Activated CD4-positive, alpha-beta T cell treated with anti-CD3 and anti-CD28 coated beads, Interleukin-2, amount 50 U/mL, for 24 hours (primary cell): ENCODE results near the gene TRIM63.

Experiments used
- DNase-seq, 2 donors: peaks; one replicate each; pipeline ENCODE4 v3.0.0-alpha.2; 2020; ENCODE audit warnings: low read depth in 1 of 2, low spot score in 1 of 2

Gene TRIM63

DNA sequence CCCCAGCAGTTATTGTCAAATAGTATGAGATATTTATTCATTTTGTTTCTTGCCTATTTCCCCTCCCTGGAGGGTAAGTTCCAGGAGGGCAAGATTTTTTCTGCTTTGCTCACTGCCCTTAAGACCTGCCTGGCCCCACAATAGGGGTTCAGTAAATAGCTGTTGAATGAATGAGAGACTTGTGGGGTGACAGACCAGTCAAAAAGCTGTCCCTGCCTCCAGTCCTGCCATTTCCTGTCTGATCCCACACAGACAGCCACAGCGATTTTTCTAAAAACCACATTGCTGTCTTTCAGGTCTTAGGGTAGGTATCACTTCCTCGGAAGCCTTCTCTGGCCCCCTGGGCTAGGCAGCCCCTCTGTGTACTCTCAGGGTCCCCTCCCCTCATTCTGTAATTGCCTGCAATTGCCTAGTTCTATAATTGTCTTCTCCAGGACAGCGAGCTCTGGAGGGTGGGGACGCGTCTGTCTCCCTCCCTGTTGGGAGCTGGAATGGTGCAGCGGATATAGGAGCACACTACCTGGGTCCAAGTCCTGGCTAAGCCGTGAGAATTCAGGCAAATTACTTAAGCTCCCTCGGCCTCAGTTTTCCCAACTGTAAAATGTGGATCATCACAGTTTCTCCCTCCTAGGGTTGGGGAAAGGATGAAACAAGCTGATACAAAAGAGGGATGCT lies 47.7 kb downstream of the TRIM63 start:
- DNase-seq = no peak

DNA sequence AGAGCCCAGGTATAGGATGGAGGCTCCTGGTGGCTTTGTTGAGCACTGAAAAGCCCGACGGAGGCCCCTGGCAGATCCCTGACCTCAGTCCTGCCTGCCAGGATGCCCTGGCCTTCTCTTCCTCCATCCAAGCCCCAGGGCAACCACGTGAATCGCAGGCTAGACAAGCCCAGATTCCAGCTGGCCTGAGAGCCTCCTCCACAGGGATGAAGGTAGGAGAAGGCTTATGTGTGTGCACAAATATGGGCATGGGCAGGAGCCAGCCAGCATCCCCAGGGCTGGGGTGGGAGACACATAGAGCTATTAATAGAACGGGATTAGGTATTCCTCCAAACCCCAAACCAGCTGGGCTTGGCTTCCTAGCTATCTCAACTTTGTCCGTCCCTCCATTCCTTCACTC lies 49.8 kb downstream of the TRIM63 start:
- DNase-seq = no peak

DNA sequence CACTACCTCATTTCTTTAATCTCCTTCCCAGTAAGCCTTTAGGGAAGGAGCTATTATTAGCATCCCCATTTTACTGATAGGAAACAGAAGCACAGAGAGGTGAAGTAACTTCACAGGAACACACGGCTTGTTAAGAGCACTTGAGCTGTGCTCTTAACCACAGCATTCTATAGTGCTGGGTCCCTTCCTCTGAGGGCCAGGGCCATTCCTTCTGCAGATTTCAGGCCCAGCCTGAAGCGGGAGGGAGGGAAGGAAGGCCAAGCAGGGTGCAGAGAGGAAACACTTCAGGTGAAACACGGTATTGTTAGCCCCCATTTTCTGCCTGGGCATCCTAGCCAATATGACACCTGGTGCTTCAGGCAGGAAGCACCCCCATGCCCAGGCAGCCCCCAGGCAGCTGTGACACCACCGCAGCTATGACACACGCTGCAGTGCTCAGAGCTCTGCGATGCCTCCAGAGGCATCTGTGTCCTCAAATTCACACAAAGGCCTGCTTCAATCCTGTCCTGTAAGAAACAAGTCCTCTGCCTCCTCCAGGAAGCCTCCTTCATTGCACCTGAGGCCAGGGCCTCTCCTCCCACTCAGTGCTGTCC lies 50.4 kb downstream of the TRIM63 start:
- no peak for DNase-seq

DNA sequence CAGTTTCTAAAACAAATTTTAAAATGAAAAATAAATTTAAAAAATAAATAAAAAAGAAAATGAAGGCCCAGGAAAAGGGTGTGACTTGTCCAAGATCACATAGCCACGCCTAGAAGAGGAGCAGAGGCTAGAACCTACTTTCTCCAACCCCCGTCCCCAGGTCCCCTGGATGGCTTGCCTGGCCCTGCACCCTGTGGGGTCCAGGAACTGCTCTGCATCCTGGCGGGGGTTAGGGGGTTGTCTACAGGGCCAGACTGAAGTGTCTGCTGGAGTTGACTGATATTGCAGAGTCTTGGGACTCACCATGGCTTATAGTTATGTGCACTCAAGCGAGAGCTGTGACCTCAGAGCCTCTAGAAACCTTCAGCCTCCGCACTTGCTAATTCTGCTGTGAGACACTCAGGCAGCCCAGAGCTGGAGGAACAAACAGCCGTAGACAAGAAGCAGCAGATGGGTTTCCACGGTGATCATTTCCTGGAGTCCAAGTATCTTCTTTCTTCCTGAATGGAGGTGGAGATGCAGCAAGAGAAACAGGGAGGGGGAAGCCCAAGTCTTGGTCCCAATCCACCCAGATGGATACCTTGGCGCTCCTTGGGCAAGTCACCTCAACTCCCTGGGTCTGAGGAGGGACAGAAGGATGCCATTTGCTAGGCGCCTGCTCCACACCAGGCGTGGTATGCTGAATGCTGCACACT lies 51.0 kb downstream of the TRIM63 start:
- no peak for DNase-seq

DNA sequence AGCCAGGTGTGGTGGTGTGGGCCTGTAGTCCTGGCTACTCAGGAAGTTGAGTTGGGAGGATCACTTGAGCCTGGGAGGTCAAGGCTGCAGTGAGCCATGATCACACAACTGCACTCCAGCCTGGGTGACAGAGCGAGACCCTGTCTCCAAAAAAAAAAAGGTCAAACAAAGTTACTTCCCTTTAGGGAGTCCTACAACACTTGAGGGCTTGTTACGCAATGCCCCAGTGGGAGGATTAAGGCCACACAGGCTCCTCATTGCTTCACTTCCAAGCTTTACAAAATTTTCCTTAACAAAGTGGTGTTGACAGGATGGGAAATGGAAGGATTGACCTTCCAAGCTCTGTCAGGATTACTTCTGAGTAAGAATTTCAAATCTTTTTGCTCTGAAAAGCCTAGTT lies 52.1 kb downstream of the TRIM63 start:
- DNase-seq = no peak

DNA sequence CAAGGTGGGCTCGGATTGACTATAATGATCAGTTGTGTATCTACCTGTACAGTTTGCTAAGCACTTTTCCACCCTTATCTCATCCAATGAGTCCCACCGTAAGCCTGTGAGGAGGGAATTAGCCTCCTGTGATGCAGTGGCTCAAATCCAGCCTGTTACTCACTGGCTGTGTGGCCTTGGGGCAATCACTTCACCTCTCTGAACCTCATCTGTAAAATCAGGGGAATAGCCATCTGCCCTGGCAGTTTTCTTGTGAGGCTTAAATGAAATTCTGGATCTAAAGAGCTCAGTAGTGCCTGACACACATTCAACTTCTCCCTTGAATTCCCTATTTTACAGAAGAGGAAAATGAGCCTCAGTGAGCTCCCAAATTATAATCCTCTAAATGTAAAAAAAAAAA lies 53.3 kb downstream of the TRIM63 start:
- DNase-seq = no peak

DNA sequence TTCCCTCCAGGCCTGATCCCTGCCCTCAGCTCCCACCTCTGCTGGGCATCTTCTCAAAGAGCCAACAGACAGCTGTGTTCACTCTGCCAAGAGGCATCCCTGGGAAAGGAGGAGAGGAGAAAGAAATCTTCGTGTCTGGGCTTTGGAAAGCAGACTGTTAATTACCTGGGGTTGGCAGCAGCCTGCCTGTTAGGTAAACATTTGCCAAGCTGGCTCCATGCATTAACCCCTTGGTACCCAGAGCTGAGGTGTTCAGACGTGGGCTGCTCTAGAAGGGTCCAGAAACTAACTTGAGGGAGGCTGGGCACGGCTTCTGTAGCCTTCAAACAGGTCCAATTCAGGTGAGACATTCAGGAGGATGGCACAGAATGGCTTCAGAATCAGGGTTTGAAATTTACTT lies 54.6 kb downstream of the TRIM63 start:
- DNase-seq = no peak

DNA sequence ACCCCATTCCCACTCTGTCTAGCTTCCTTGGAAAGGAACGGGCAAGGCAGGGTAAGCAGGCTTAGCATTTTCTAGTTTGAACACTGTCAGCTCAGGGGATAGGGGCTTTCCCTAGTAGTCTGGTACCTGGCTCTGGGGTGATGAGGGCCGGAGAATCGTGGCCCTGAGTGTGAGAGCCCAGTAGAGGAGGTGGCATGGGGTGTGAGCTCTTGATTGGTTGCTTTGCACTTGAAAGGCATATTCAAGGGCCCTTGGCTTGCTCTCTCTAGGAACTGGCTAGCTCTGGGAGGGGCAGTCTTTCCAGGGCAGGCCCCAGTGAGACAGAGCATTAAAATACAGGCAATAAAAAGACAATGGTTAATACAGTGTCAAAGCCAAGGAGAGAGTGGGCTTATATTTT lies 56.6 kb downstream of the TRIM63 start:
- DNase-seq = no peak

DNA sequence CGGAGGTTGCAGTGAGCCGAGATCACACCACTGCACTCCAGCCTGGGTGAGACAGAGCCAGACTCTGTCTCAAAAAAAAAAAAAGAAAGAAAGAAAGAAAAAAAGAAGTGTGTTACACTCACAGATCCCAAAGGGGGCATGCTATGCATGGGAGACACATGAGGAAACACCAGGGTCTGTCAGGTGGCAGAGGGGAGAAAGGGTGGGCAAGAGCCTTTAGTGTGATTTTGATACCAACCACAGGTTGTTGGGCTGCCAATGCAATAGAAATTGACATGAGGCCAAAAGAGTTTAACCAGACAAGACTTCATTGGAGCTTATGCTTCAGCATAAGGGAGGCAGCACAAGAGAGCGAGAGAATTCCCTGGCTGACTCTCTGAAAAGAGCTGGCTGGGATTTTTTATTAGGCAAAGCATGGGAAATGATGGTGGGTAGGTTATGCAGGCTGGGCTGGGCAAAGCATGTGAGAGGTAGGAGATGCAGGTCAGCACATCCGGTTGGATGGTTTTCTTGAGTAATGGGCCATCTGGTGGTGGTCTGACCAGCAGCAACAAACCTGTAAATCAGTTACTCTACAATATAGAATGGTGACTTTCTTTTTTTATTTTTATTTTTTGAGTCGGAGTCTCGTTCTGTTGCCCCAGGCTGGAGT lies 57.5 kb downstream of the TRIM63 start:
- no peak for DNase-seq

DNA sequence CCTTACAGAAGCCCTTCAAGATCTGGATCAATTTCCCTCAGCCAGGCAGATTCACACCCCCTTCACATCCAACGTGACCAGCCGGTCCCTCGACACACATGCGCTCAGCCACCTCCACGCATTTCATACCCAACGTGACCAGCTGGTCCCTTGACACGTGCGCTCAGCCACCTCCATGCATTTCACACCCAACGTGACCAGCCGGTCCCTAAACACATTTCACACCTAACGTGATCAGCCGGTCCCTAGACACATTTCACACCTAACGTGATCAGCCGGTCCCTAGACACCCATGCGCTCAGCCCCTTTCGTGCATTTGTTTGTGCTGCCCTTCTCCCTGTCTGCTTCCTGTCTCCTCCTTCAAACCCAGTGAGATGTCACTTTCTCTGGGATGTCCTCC lies 60.7 kb downstream of the TRIM63 start:
- no peak for DNase-seq

DNA sequence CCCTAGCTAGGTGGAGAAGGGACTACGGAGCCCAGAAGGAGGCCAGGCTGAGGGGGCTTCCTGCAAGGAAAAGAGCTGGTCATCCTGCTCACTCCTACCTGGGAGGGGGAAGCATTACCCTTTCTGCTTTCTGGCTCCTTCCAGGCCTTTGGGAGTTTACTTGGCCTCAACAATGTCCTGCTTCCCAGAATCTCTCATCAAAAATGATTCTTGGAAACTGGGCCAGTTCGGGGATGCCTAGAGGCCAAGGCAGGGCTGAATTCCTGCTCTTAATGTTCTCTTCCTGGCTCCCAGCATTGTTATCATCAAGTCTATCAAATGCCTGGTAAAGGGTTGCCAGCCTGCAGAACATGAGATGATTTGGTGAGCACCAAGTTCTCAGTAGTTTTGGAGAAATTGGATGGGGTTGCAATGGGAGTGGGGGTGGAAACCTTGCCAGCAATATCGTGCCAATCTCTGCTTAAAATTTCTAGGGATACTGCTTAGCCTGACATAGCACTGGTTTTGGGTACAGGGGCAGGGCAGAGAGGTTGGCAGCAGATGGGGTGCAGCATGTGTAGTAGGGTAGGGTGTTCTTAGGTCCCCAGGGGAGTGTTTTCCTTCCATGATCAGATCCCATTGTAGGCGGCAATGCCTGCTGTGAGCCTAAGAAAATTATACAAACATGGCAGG lies 61.9 kb downstream of the TRIM63 start:
- DNase-seq = no peak

DNA sequence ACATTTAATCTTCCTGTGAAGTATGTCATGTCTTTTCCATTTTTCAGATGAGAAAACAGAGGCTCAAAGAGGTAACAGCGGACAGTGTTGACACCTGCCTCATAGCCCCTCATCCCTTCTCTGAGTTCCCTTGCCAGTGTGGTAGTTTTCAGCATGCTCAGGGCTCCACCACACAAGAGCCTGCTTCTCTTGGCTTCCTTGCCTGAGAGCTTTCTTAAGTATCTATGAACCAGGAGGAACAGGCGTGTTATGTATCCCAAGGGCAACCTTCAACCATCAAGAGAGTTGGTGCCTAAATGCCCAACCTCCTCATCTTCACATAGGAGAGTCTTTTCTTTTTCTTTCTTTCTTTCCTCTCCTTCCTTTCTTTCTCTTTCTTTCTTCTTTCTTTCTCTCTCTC lies 63.7 kb downstream of the TRIM63 start:
- DNase-seq = no peak

DNA sequence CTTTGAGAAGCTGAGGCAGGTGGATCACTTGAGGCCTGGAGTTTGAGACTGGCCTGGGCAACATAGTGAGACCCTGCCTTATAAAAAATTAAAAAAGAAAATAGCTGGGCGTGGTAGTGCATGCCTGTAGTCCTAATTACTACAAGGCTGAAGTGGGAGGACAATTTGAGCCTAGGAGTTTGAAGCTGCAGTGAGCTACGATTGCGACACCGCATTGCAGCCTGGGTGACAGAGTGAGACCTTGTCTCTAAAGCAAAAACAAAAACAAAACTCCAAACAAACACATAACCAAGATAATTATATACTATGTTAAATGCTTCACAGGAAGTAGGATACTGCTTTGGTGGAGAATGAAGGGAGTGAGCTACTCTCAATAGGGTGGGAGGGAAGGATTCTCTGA lies 64.2 kb downstream of the TRIM63 start:
- no peak for DNase-seq
